GM19395 (cell line): ENCODE results near the gene SMAGP.

Experiments
- ATAC-seq: cut with Tn5 transposase; IDR thresholded peaks from one replicate; pipeline ENCODE4 v1.9.1; 2021; ENCODE audit warnings: mild to moderate bottlenecking, moderate library complexity; ENCODE audit not compliant: unreplicated experiment

SMAGP gene

DNA sequence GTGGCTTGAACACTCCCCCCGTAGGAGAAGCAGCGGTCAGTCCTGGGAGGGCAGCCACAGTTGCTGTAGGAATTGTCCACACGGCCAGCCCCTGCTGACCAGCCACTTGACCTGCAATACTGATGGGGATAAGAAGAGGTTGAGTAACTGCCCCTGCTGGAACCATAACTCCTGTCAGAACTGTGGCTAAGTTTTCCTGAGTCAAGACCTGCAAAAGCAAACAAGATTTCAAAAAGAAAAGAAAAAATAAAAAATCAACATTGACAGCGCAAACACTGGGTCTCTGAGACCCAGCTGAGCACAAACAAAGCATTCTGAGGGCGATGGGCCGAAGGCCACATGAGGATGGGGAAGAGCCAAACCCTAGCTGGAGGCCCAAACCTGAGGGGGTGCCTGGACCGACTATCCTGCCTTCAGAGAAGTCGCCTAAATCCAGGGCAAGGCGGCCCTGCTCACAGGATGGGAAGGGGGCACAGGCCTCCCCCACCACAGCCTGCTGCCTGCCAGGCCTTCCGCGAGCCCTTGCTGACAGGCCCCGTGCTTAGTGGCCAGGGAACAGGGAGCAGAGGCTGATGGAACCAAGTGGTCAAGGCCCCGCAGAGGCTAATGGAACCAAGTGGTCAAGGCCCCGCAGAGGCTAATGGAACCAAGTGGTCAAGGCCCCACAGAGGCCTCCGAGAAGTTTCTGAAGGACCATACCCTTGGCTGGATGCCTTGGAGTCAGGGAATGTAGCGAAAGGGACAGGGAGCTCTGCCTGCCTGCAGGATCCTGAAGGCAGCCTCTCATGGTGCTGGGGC is 71.4 kb downstream of the SMAGP start:
- ATAC-seq: no peak

DNA sequence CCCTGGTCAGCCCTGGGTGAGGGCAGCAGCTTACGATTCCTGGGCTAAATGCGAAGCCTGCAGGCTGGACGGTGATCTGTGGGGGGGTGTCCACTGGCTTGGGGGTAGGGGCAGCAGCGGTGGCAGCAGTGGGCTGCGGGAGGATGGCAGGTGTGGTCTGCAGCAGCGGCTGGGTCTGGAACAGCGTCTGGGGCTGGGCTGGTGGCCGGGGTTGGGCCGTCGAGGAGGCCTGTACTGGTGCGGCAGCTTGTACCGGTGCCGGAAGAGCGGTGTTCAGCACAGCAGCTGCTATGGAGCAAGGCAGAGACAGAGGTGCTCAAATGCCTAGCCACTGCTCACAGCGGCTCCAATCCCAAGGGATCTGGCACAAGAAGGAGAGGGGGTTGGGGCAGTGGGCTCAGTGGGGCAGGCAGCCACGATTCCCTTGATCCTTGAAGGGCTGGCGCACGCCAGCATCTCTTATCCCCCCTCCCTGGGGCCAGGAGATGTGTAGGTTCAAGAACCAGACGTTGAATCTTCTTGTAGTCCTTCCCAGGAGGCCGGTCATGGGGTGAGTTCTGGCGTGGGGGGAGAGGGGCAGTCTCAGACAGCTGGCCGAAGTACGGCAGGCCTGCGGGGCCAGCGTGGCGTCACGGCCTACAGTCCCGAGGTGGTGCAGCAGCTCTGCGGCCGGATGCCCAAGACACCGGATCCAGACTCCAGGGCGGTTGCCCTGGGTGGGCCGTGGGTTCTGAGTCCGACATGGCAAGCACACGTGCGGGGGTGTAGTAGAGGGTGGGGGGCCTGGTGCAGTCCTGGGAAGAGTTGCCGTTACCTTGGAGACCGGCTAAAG is 72.3 kb downstream of the SMAGP start:
- ATAC-seq: no peak

DNA sequence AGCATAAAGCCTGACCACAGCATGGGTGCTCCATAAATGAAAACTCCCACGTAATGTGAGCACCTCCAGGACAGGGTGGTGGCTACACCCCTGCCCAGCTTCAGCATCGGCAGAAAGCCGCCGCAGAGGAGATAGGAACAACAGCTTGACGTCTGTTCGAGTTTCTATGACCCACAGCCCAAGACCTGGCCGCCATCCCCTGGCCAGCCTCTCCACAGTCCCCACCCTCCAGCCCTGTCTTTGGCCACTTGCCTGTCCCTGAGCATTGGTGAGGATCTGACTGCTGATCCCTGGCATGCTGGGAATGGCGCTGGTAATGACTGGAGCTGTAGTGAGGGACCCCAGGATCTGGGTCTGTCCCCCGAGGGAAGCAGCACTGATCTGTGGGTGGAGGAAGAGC is 73.7 kb downstream of the SMAGP start:
- no peak for ATAC-seq

DNA sequence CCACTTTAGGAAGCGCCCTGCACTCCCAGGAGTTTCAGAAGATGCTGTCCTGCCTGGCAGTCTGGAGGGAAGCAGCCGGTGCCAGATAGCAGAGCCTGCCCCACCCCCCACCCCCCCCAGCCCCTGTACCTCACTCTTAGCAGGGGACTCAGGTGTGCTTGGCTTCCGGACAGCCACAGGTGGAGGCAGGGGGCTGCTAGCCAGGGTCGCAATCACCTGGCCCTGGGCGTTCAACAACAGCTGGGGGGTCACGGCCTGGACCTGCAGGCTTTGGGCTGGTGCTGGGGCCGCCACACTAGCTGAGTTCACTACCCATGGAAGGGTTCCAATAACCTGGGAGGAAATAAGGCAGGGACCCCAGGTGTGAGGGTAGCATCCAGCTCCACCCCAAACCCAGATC is 74.4 kb downstream of the SMAGP start:
- ATAC-seq: no peak
